A673 (cell line): Measurements from ENCODE around the gene ADAMTS7.

ENCODE experiments used
- EZH2 ChIP-seq: fragments of 200-600 bp; sonication (generic); IDR thresholded peaks from 2 replicates; pipeline ENCODE4 v1.6.1; 2017; ENCODE audit warnings: borderline replicate concordance, low read depth, mild to moderate bottlenecking, mixed read lengths, antibody characterized with exemption, low read length; ENCODE audit not compliant: poor library complexity, severe bottlenecking
- TF ChIP-seq, protein P1 (sequence below): fragments of 300-800, 200-600 bp; sonication (generic); conservative IDR thresholded peaks from 2 replicates; pipeline ENCODE4 v1.5.1; 2017; ENCODE audit warnings: low read depth, mild to moderate bottlenecking, antibody characterized with exemption, low read length, moderate library complexity, mixed read lengths

DNA sequence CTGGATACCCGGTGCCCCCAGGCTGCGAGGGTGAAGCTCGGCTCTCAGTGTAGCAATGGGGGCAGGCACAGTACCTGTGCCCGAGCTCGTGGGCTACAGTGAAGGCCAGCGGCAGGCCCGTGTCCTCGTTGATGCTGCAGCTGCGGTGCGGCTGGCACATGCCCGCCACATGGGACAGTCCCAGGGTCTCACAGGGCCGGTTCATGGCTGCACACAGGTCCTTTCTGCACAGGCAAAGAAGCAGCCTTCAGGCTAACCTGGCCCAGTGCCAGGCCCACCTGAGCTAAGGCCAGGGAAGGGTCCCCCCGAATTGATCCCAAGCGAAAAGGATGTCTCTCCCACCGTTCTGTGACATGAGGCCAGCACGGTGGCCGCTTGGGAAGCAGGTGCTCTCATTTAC is 21.6 kb downstream of the ADAMTS7 start:
- no peak for TF ChIP-seq EZH2
- TF ChIP-seq, protein P1, sequence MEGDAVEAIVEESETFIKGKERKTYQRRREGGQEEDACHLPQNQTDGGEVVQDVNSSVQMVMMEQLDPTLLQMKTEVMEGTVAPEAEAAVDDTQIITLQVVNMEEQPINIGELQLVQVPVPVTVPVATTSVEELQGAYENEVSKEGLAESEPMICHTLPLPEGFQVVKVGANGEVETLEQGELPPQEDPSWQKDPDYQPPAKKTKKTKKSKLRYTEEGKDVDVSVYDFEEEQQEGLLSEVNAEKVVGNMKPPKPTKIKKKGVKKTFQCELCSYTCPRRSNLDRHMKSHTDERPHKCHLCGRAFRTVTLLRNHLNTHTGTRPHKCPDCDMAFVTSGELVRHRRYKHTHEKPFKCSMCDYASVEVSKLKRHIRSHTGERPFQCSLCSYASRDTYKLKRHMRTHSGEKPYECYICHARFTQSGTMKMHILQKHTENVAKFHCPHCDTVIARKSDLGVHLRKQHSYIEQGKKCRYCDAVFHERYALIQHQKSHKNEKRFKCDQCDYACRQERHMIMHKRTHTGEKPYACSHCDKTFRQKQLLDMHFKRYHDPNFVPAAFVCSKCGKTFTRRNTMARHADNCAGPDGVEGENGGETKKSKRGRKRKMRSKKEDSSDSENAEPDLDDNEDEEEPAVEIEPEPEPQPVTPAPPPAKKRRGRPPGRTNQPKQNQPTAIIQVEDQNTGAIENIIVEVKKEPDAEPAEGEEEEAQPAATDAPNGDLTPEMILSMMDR: no peak
